Measurements from ENCODE around the gene PTPRG.

PTPRG gene

GRCh38 chr3:62259924-62260323 is 698.6 kb downstream of the PTPRG start:
- Histone ChIP-seq H2AFZ (no peak overlapping the region), H3K9me3 (ENCODE audit: control insufficient read depth, low read length) (no peaks in the 10 kb centered on the region), H3K27ac (no peak overlapping the region), H3K4me2 (ENCODE audit: low read length) (no peak overlapping the region), H3K9ac (no peak overlapping the region), H3K4me1 (no peaks in the 10 kb centered on the region), H3K79me2 (no peaks in the 10 kb centered on the region), H3K36me3 (ENCODE audit: control insufficient read depth, insufficient read depth, low read length) (no peaks in the 10 kb centered on the region), H3K4me3 (ENCODE audit: low read depth, low read length) (no peak overlapping the region), H3K27me3 (ENCODE audit: control insufficient read depth, insufficient read depth, low read length) (no peaks in the 10 kb centered on the region)
- TF ChIP-seq CTCF (IDR thresholded peaks at IDR 0.05), result no peak

GRCh38 chr3:62260655-62261054 is 699.3 kb downstream of the PTPRG start:
- Histone ChIP-seq H2AFZ (no peak overlapping the region), H3K4me2 (ENCODE audit: low read length) (no peak overlapping the region), H3K4me1 (no peaks in the 10 kb centered on the region), H3K9ac (no peak overlapping the region), H3K79me2 (no peaks in the 10 kb centered on the region), H3K27me3 (ENCODE audit: control insufficient read depth, insufficient read depth, low read length) (no peaks in the 10 kb centered on the region), H3K27ac (no peak overlapping the region), H3K36me3 (ENCODE audit: control insufficient read depth, insufficient read depth, low read length) (no peaks in the 10 kb centered on the region), H3K4me3 (ENCODE audit: low read depth, low read length) (no peak overlapping the region), H3K9me3 (ENCODE audit: control insufficient read depth, low read length) (no peaks in the 10 kb centered on the region)
- TF ChIP-seq CTCF (IDR thresholded peaks at IDR 0.05), result no peak

- Histone ChIP-seq H3K27me3 (ENCODE audit: control insufficient read depth, insufficient read depth, low read length) (no peaks in the 10 kb centered on the region), H3K79me2 (no peaks in the 10 kb centered on the region), H3K4me2 (ENCODE audit: low read length) (no peak overlapping the region), H3K4me1 (no peaks in the 10 kb centered on the region), H3K9ac (no peak overlapping the region), H3K4me3 (ENCODE audit: low read depth, low read length) (no peak overlapping the region), H3K9me3 (ENCODE audit: control insufficient read depth, low read length) (no peaks in the 10 kb centered on the region), H3K36me3 (ENCODE audit: control insufficient read depth, insufficient read depth, low read length) (no peaks in the 10 kb centered on the region), H3K27ac (no peak overlapping the region), H2AFZ (no peak overlapping the region)
- TF ChIP-seq CTCF (IDR thresholded peaks at IDR 0.05), result no peak
Measured at GRCh38 chr3:62261121-62261520, 699.8 kb downstream of the PTPRG start.

- no peaks in the 10 kb centered on the region for H3K27me3 ChIP-seq (ENCODE audit: control insufficient read depth, insufficient read depth, low read length)
Measured at GRCh38 chr3:62261736-62262135, 700.4 kb downstream of the PTPRG start.

More at GRCh38 chr3:62261736-62262135, 700.4 kb downstream of the PTPRG start:
- H3K27ac ChIP-seq, result no peak overlapping the region
- H3K36me3 ChIP-seq (ENCODE audit: control insufficient read depth, insufficient read depth, low read length), result no peaks in the 10 kb centered on the region
- no peak for TF ChIP-seq CTCF (IDR thresholded peaks at IDR 0.05)
- no peak overlapping the region for H3K4me3 ChIP-seq (ENCODE audit: low read depth, low read length)
- H3K9me3 ChIP-seq (ENCODE audit: control insufficient read depth, low read length), result no peaks in the 10 kb centered on the region
- no peak overlapping the region for H3K4me2 ChIP-seq (ENCODE audit: low read length)
- H3K4me1 ChIP-seq, result no peaks in the 10 kb centered on the region
- H3K9ac ChIP-seq, result no peak overlapping the region
- H2AFZ ChIP-seq, result no peak overlapping the region
- H3K79me2 ChIP-seq, result no peaks in the 10 kb centered on the region

Measured in parathyroid adenoma (tissue), 2 donors.